ENCODE data around the gene YARS1. TPM values are rescaled to one million over a fixed set of nuclear protein-coding genes. Genes with fewer than 3 reads are reported as not detected.

The YARS1 gene
- total and polyA plus RNA-seq, 2 of the 13 experiments (the other 11 are each of a cell fraction or from before 2014, with no cell fraction given), result 50.1 to 113 TPM

DNA sequence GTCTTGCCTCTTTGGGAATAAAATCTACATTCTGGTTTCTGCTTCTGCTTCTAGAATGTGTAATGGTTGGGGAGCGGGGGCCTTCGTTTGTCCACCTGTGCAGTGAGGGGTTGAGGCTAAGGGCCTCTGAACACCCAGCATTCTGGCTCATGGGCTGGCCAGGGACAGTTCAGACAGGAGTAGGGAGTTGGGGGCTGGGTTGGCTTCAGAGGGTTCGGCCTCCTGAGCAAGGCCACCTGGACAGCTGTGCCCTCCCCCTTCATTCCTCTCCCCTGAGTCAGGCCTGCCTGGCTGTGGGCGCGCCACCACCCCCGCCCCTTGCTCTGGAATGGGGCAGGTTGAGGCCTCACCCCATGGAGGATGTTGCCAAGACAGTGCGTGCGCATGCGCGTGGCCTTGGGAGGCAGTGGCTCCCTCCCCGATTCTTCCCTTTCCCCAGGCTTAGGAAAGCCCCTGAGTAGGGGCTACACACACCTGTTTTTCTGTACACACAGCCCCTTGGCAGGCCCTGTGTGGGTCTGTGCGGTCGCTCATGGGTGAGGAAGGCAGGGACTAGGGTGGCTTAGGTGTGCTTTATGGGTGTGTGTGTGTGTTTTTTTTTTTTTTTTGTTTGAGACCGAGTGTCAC is 57.0 kb downstream of the YARS1 start (continued):
- TF ChIP-seq GFI1 (CRISPR knock-in tag; IDR thresholded peaks at IDR 0.05; ENCODE audit: borderline replicate concordance) (no peak), SETDB1 (CRISPR knock-in tag; IDR thresholded peaks at IDR 0.05; ENCODE audit: borderline replicate concordance) (no peak), BORCS8-MEF2B (CRISPR knock-in tag; IDR thresholded peaks at IDR 0.05) (no peak), CCDC6 (CRISPR knock-in tag; IDR thresholded peaks at IDR 0.05) (no peak; the same call in 1 of the 2 replicates), CCAR2 (optimal IDR thresholded peaks at IDR 0.05; ENCODE audit: low read depth, low read length) (no peak), THYN1 (CRISPR knock-in tag; IDR thresholded peaks at IDR 0.05; ENCODE audit: borderline replicate concordance, low read depth) (no peak), GATA4 (IDR thresholded peaks at IDR 0.05; ENCODE audit: borderline replicate concordance, low read depth) (no peak), ZNF75D (CRISPR knock-in tag; IDR thresholded peaks at IDR 0.05; ENCODE audit: borderline replicate concordance) (no peak), GZF1 (CRISPR knock-in tag; IDR thresholded peaks at IDR 0.05) (no peak), ZNF44 (CRISPR knock-in tag; IDR thresholded peaks at IDR 0.05) (no peak), PHF8 (CRISPR knock-in tag; IDR thresholded peaks at IDR 0.05) (0 out of 2 replicates have a peak, but pooled peaks have one; percentile 19), ESRRA (CRISPR knock-in tag; IDR thresholded peaks at IDR 0.05; ENCODE audit: low read depth) (peak; percentile 61; the same call in 1 of the 2 replicates), KAT2B (IDR thresholded peaks at IDR 0.05; ENCODE audit: borderline replicate concordance, low read depth, low read length) (no peak)
- TF ChIP-seq, protein P1, sequence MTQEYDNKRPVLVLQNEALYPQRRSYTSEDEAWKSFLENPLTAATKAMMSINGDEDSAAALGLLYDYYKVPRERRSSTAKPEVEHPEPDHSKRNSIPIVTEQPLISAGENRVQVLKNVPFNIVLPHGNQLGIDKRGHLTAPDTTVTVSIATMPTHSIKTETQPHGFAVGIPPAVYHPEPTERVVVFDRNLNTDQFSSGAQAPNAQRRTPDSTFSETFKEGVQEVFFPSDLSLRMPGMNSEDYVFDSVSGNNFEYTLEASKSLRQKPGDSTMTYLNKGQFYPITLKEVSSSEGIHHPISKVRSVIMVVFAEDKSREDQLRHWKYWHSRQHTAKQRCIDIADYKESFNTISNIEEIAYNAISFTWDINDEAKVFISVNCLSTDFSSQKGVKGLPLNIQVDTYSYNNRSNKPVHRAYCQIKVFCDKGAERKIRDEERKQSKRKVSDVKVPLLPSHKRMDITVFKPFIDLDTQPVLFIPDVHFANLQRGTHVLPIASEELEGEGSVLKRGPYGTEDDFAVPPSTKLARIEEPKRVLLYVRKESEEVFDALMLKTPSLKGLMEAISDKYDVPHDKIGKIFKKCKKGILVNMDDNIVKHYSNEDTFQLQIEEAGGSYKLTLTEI (CRISPR knock-in tag; conservative IDR thresholded peaks at IDR 0.05), result no peak
- TF ChIP-seq, protein P2, sequence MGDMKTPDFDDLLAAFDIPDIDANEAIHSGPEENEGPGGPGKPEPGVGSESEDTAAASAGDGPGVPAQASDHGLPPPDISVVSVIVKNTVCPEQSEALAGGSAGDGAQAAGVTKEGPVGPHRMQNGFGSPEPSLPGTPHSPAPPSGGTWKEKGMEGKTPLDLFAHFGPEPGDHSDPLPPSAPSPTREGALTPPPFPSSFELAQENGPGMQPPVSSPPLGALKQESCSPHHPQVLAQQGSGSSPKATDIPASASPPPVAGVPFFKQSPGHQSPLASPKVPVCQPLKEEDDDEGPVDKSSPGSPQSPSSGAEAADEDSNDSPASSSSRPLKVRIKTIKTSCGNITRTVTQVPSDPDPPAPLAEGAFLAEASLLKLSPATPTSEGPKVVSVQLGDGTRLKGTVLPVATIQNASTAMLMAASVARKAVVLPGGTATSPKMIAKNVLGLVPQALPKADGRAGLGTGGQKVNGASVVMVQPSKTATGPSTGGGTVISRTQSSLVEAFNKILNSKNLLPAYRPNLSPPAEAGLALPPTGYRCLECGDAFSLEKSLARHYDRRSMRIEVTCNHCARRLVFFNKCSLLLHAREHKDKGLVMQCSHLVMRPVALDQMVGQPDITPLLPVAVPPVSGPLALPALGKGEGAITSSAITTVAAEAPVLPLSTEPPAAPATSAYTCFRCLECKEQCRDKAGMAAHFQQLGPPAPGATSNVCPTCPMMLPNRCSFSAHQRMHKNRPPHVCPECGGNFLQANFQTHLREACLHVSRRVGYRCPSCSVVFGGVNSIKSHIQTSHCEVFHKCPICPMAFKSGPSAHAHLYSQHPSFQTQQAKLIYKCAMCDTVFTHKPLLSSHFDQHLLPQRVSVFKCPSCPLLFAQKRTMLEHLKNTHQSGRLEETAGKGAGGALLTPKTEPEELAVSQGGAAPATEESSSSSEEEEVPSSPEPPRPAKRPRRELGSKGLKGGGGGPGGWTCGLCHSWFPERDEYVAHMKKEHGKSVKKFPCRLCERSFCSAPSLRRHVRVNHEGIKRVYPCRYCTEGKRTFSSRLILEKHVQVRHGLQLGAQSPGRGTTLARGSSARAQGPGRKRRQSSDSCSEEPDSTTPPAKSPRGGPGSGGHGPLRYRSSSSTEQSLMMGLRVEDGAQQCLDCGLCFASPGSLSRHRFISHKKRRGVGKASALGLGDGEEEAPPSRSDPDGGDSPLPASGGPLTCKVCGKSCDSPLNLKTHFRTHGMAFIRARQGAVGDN (CRISPR knock-in tag; IDR thresholded peaks at IDR 0.05), result peak; percentile 95
- TF ChIP-seq, protein P3, sequence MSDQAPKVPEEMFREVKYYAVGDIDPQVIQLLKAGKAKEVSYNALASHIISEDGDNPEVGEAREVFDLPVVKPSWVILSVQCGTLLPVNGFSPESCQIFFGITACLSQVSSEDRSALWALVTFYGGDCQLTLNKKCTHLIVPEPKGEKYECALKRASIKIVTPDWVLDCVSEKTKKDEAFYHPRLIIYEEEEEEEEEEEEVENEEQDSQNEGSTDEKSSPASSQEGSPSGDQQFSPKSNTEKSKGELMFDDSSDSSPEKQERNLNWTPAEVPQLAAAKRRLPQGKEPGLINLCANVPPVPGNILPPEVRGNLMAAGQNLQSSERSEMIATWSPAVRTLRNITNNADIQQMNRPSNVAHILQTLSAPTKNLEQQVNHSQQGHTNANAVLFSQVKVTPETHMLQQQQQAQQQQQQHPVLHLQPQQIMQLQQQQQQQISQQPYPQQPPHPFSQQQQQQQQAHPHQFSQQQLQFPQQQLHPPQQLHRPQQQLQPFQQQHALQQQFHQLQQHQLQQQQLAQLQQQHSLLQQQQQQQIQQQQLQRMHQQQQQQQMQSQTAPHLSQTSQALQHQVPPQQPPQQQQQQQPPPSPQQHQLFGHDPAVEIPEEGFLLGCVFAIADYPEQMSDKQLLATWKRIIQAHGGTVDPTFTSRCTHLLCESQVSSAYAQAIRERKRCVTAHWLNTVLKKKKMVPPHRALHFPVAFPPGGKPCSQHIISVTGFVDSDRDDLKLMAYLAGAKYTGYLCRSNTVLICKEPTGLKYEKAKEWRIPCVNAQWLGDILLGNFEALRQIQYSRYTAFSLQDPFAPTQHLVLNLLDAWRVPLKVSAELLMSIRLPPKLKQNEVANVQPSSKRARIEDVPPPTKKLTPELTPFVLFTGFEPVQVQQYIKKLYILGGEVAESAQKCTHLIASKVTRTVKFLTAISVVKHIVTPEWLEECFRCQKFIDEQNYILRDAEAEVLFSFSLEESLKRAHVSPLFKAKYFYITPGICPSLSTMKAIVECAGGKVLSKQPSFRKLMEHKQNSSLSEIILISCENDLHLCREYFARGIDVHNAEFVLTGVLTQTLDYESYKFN (CRISPR knock-in tag; conservative IDR thresholded peaks at IDR 0.05), result peak; percentile 95

All from HepG2 (cell line).